ENCODE data around the gene SIN3B. TPM values are rescaled to one million over a fixed set of nuclear protein-coding genes. Genes with fewer than 3 reads are reported as not detected.
A peak's percentile ranks its signal among the peaks of the same experiment; 100 is the strongest.
"Not testable (repeated sequence)": the region's sequence is repeated elsewhere in the genome, so short reads cannot be mapped to it uniquely, and the experiment has no call there.

SIN3B gene
- 10 to 100 TPM; 61.9 to 97.6 (median 62.6) TPM for polyA plus RNA-seq (ENCODE audit: insufficient read length in 3 of 3)
- long read RNA-seq, donor 1, partial matches to known transcripts = 7 of 10 reads
- long read RNA-seq, donor 1, other reads (novel, unspliced or antisense) = 0 of 10 reads
- long read RNA-seq, donor 2, partial matches to known transcripts = 0 of 3 reads
- long read RNA-seq, donor 2, other reads (novel, unspliced or antisense) = 0 of 3 reads
- long read RNA-seq, donor 3, full-length matches to known transcripts = 7 of 15 reads
- long read RNA-seq, donor 3, partial matches to known transcripts = 8 of 15 reads
- long read RNA-seq, donor 3, other reads (novel, unspliced or antisense) = 0 of 15 reads
- long read RNA-seq, donor 4, full-length matches to known transcripts = 10 of 21 reads
- long read RNA-seq, donor 4, partial matches to known transcripts = 11 of 21 reads
- long read RNA-seq, donor 4, other reads (novel, unspliced or antisense) = 0 of 21 reads
- long read RNA-seq, donor 5, full-length matches to known transcripts = 20 of 65 reads
- long read RNA-seq, donor 5, partial matches to known transcripts = 39 of 65 reads
- long read RNA-seq, donor 5, other reads (novel, unspliced or antisense) = 6 of 65 reads
- long read RNA-seq, donor 6, partial matches to known transcripts = 17 of 22 reads
- long read RNA-seq, donor 6, other reads (novel, unspliced or antisense) = 0 of 22 reads
- long read RNA-seq, donor 7, full-length matches to known transcripts = 7 of 7 reads
- long read RNA-seq, donor 7, partial matches to known transcripts = 0 of 7 reads
- long read RNA-seq, donor 7, other reads (novel, unspliced or antisense) = 0 of 7 reads
- long read RNA-seq, donor 8 = 0 reads
- long read RNA-seq, donor 9, full-length matches to known transcripts = 3 of 3 reads
- long read RNA-seq, donor 9, partial matches to known transcripts = 0 of 3 reads
- long read RNA-seq, donor 9, other reads (novel, unspliced or antisense) = 0 of 3 reads
- long read RNA-seq, donor 10, partial matches to known transcripts = 7 of 11 reads
- long read RNA-seq, donor 10, other reads (novel, unspliced or antisense) = 0 of 11 reads
- long read RNA-seq, donor 11, full-length matches to known transcripts = 10 of 24 reads
- long read RNA-seq, donor 11, partial matches to known transcripts = 14 of 24 reads
- long read RNA-seq, donor 11, other reads (novel, unspliced or antisense) = 0 of 24 reads
- long read RNA-seq, donor 12, partial matches to known transcripts = 0 of 7 reads
- long read RNA-seq, donor 12, other reads (novel, unspliced or antisense) = 0 of 7 reads
- long read RNA-seq, donor 13 = 0 reads
- long read RNA-seq, donor 14, full-length matches to known transcripts = 6 of 6 reads
- long read RNA-seq, donor 14, partial matches to known transcripts = 0 of 6 reads
- long read RNA-seq, donor 14, other reads (novel, unspliced or antisense) = 0 of 6 reads
- long read RNA-seq, donor 15, partial matches to known transcripts = 0 of 4 reads
- long read RNA-seq, donor 15, other reads (novel, unspliced or antisense) = 0 of 4 reads
- long read RNA-seq, donor 16, full-length matches to known transcripts = 29 of 105 reads
- long read RNA-seq, donor 16, partial matches to known transcripts = 76 of 105 reads
- long read RNA-seq, donor 16, other reads (novel, unspliced or antisense) = 0 of 105 reads

GRCh38 chr19:16829010-16829821 is at the start of gene SIN3B:
Gene SIN3B (plus strand): TSS chr19:16829398. CDS start chr19:16829421, 23 bp downstream.
- peak; percentile 69 to 91 (median 84) for DNase-seq (ENCODE audit: extremely low read depth in 1 of 11, low read depth in 9 of 11, low spot score in 4 of 11)

GRCh38 chr19:16779539-16780163 is 49.5 kb upstream of the SIN3B start:
- no peak for DNase-seq (ENCODE audit: extremely low read depth in 1 of 11, low read depth in 9 of 11, low spot score in 4 of 11)

- DNase-seq (ENCODE audit: extremely low read depth in 1 of 11, low read depth in 9 of 11, low spot score in 4 of 11) = no peak
Measured at GRCh38 chr19:16782719-16783118, 46.5 kb upstream of the SIN3B start.

GRCh38 chr19:16788479-16788878 is 40.7 kb upstream of the SIN3B start:
- DNase-seq (ENCODE audit: extremely low read depth in 1 of 11, low read depth in 9 of 11, low spot score in 4 of 11) = no peak

GRCh38 chr19:16789238-16789637 is 40.0 kb upstream of the SIN3B start:
- DNase-seq (ENCODE audit: extremely low read depth in 1 of 11, low read depth in 9 of 11, low spot score in 4 of 11) = no peak

- DNase-seq (ENCODE audit: extremely low read depth in 1 of 11, low read depth in 9 of 11, low spot score in 4 of 11) = no peak
Measured at GRCh38 chr19:16790051-16790450, 39.1 kb upstream of the SIN3B start.

- DNase-seq (ENCODE audit: extremely low read depth in 1 of 11, low read depth in 9 of 11, low spot score in 4 of 11) = no peak
Measured at GRCh38 chr19:16791942-16792341, 37.3 kb upstream of the SIN3B start.

GRCh38 chr19:16794456-16795441 is 34.4 kb upstream of the SIN3B start:
- DNase-seq (ENCODE audit: extremely low read depth in 1 of 11, low read depth in 9 of 11, low spot score in 4 of 11) = no peak

- DNase-seq (ENCODE audit: extremely low read depth in 1 of 11, low read depth in 9 of 11, low spot score in 4 of 11) = no peak
Measured at GRCh38 chr19:16795731-16796130, 33.5 kb upstream of the SIN3B start.

GRCh38 chr19:16797876-16798275 is 31.3 kb upstream of the SIN3B start:
- DNase-seq (ENCODE audit: extremely low read depth in 1 of 11, low read depth in 9 of 11, low spot score in 4 of 11) = no peak

GRCh38 chr19:16798326-16798725 is 30.9 kb upstream of the SIN3B start:
- not testable (repeated sequence) for DNase-seq (ENCODE audit: extremely low read depth in 1 of 11, low read depth in 9 of 11, low spot score in 4 of 11)

GRCh38 chr19:16799740-16800139 is 29.5 kb upstream of the SIN3B start:
- DNase-seq (ENCODE audit: extremely low read depth in 1 of 11, low read depth in 9 of 11, low spot score in 4 of 11) = no peak

- peak in 1 of 11 donors; percentile 34 for DNase-seq (ENCODE audit: extremely low read depth in 1 of 11, low read depth in 9 of 11, low spot score in 4 of 11)
Measured at GRCh38 chr19:16801600-16802013, 27.6 kb upstream of the SIN3B start.

GRCh38 chr19:16804176-16804575 is 25.0 kb upstream of the SIN3B start:
- no peak for DNase-seq (ENCODE audit: extremely low read depth in 1 of 11, low read depth in 9 of 11, low spot score in 4 of 11)

GRCh38 chr19:16807549-16808284 is 21.5 kb upstream of the SIN3B start:
- DNase-seq (ENCODE audit: extremely low read depth in 1 of 11, low read depth in 9 of 11, low spot score in 4 of 11) = no peak
